Right lobe of liver (tissue), 4 donors: ENCODE results near the gene SHISA3.

Experiments
- POLR2A ChIP-seq: fragments of 450-650 bp; IDR thresholded peaks from one replicate; pipeline ENCODE4 v1.6.1; 2017; ENCODE audit warnings: antibody characterized with exemption, mild to moderate bottlenecking
- TF ChIP-seq, protein P1 (sequence below), 4 donors: fragments of 200-600 bp in 3 of 4; fragments of 450-650 bp in 1 of 4; IDR thresholded peaks; one replicate each; pipeline versions ENCODE4 v1.5.1 to v1.8.0; 2016 to 2022; ENCODE audit warnings: antibody characterized with exemption in 4 of 4, mild to moderate bottlenecking in 2 of 4
- donor health status: DM: no; HTN: no; CAD: no.
- donor health status: DM: no; HTN: no; CAD: no.
- donor health status: DM: no; HTN: yes; CAD: no.

DNA sequence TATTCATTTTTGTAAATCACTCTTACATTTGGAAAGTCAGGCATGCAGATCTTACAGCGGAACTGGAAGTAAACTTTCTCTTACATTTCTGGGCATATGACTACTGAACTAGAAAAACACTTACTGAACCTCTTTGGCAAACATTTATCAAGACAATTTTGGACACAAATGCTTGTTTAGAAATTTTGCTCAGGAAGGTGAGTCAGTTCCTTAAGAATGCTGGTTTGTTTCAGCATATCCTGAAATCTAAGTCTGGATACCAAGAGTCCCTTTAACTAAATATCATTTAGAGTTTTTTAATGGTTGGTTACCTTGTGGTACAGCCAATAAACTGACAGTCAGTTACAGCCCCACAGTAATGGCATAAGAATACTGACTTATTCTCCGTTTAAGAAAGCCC lies 15.0 kb downstream of the SHISA3 start:
- TF ChIP-seq, protein P1, sequence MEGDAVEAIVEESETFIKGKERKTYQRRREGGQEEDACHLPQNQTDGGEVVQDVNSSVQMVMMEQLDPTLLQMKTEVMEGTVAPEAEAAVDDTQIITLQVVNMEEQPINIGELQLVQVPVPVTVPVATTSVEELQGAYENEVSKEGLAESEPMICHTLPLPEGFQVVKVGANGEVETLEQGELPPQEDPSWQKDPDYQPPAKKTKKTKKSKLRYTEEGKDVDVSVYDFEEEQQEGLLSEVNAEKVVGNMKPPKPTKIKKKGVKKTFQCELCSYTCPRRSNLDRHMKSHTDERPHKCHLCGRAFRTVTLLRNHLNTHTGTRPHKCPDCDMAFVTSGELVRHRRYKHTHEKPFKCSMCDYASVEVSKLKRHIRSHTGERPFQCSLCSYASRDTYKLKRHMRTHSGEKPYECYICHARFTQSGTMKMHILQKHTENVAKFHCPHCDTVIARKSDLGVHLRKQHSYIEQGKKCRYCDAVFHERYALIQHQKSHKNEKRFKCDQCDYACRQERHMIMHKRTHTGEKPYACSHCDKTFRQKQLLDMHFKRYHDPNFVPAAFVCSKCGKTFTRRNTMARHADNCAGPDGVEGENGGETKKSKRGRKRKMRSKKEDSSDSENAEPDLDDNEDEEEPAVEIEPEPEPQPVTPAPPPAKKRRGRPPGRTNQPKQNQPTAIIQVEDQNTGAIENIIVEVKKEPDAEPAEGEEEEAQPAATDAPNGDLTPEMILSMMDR (IDR thresholded peaks at IDR 0.05), result no peak
- TF ChIP-seq POLR2A, result no peak
